ENCODE data around the gene ERP27.

GRCh38 chr12:14934511-14934910 lies 3.8 kb downstream of the ERP27 start:
- TF ChIP-seq, protein P1, sequence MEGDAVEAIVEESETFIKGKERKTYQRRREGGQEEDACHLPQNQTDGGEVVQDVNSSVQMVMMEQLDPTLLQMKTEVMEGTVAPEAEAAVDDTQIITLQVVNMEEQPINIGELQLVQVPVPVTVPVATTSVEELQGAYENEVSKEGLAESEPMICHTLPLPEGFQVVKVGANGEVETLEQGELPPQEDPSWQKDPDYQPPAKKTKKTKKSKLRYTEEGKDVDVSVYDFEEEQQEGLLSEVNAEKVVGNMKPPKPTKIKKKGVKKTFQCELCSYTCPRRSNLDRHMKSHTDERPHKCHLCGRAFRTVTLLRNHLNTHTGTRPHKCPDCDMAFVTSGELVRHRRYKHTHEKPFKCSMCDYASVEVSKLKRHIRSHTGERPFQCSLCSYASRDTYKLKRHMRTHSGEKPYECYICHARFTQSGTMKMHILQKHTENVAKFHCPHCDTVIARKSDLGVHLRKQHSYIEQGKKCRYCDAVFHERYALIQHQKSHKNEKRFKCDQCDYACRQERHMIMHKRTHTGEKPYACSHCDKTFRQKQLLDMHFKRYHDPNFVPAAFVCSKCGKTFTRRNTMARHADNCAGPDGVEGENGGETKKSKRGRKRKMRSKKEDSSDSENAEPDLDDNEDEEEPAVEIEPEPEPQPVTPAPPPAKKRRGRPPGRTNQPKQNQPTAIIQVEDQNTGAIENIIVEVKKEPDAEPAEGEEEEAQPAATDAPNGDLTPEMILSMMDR (IDR thresholded peaks at IDR 0.05; ENCODE audit: low read depth, low read length), result no peak
- TF ChIP-seq MAX (IDR thresholded peaks at IDR 0.05; ENCODE audit: low read depth, low read length), result no peak
